GM19455 (cell line): ENCODE results near the gene YWHAG.
"Not testable (repeated sequence)": the region's sequence is repeated elsewhere in the genome, so short reads cannot be mapped to it uniquely, and the experiment has no call there.

ENCODE experiments used
- ATAC-seq: cut with Tn5 transposase; IDR thresholded peaks from one replicate; pipeline ENCODE4 v1.9.1; 2021; ENCODE audit not compliant: unreplicated experiment

Gene YWHAG

GRCh38 chr7:76349313-76349885 is 9.4 kb downstream of the YWHAG start:
- ATAC-seq: no peak

- no peak for ATAC-seq
Observed at GRCh38 chr7:76347710-76348109, 11.1 kb downstream of the YWHAG start.

GRCh38 chr7:76346778-76347177 is 12.0 kb downstream of the YWHAG start:
- no peak for ATAC-seq

- ATAC-seq: no peak
Observed at GRCh38 chr7:76346097-76346496, 12.7 kb downstream of the YWHAG start.

DNA sequence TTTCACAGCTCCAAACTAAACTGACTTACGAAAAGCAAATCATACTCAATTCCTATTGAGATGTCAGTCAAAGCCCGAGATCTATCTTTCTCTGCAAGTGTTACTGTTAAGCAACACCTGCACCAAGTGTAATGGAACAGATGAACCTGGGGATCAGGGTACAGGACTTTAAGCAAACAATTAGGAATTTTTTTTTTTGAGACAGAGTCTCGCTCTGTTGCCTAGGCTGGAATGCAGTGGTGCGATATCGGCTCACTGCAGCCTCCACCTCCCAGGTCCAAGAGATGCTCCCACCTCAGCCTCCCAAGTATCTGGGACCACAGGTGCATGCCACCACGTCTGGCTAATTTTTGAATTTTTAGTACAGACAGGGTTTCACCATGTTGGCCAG is 14.9 kb downstream of the YWHAG start:
- ATAC-seq: no peak

- ATAC-seq: no peak
Observed at GRCh38 chr7:76343294-76343930, 15.4 kb downstream of the YWHAG start.

GRCh38 chr7:76342222-76342621 is 16.6 kb downstream of the YWHAG start:
- ATAC-seq: no peak

- ATAC-seq: no peak
Observed at GRCh38 chr7:76340617-76341131, 18.1 kb downstream of the YWHAG start.

DNA sequence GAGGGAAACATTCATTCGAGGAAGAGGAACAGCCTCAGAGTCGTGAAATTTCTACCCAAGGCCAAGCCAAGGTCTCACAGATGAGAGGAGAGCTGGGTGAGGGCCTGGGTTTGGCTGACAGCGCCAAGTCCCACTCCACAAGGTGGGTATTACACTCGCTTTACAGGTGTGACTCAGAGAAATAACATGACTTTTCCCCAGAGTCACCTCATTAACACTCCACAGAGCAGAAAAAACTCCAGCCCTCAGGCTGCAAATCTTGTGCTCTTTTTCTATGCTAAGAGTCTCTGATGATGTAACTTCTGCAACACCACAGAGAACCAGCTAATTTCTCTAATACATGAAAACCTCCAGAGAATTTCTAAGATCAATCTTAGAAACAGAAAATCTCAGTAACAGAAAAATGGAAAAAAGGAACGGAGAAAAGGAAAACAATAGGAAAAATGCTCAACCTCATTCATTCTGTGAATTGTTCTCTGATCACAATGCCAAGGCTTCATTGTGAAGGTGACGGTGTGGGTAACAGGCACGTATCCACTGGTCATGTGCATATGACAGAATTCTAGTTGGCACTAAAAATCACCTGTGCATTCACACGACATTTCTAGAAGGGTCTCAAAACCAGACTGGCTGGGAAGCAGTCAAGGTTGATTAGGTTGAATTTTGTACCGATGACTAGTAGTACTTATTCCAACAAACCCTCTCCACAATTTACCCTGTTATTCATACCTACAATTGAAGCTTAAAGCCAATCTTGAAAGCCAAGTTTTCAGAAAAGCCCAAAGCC is 20.3 kb downstream of the YWHAG start:
- ATAC-seq: no peak

DNA sequence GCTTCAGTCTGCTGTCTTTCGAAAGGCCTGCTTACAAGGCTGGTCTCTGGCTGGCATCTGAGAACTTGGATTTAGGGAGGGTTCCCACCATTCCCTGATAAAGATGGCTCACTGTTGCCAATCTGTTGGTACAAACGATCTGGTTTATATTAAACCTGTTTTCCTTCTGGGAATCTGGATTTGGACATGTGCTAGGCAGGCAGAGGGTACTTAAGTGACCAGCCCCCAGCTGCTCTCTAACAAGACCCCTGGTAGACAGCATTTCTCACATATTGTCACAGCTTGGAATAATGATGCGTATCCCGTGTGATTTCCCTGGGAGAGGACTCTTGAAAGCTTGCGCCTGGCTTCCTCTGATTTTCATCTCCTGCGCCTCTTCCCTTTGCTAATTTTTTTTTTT is 21.6 kb downstream of the YWHAG start:
- no peak for ATAC-seq

- ATAC-seq: no peak
Observed at GRCh38 chr7:76336094-76336493, 22.7 kb downstream of the YWHAG start.

DNA sequence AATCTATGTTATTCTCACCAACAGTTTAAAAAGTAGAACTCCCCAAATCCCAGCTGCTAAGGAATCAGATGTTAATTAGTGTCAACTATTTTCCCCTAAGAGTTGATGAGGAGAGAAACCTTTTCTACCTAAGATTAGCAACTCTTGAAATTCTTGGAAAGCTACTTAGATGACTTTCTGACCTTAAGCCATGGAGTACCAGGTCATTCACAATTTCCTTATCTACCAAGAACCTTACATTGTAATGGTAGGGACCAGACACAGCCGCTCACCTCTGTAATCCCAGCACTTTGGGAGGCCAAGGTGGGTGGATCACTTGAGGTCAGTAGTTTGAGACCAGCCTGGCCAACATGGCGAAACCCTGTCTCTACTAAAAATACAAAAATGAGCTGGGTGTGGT is 23.4 kb downstream of the YWHAG start:
- ATAC-seq: not testable (repeated sequence)

DNA sequence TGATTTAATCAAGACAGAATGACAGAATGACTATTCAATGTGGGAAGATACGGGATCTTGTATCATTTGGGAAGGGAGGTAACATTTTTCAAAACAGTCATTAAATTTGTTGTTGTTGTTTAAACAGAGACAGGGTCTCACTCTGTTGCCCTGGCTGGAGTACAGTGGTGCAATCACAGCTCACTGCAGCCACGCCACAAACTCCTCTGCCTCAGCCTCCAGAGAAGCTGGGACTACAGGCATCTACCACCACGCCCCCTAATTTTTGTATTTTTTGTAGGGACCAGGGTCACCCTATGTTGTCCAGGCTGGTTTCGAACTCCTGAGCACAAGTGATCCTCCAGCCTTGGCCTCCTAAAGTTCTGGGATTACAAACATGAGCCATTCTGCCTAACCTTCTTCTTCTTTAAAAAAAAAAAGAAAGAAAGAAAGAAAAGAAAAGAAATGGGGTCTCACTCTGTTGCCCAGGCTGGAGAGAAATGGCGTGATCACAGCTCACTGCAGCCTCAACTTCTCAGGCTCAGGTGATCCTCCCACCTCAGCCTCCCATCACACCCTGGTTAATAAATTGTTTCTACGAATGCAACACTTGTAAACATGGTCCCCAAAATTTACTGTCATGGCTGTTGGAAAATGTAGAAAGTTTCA is 24.3 kb downstream of the YWHAG start:
- ATAC-seq: no peak

DNA sequence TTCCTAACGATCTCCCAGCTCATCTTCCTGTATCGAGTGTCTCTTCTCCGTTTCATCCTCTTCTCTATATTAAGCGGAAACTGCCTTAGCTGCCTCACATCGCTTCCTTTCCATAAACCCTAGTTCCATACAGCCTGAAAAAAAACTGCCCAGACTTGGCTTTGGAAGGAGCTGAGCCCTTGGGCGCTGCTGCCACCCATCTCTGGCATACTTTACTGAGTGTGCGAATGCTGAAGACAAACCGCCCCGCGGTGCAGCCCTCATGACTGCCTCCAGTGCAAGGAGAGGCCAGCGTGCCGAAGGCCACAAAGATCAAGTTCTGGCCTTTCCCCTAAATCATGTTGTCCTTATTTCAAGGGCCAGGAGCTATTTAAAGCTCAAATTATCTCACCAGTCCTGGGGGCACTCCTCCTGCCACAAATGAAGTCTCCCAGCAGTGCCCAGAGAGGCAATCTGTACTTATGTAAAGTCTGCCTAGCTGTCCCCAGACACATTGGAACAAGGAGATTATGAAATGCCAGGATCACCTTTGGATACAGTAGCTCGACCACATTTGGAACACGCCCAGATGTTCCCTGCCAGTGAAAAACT is 25.2 kb downstream of the YWHAG start:
- no peak for ATAC-seq

GRCh38 chr7:76332078-76332477 is 26.7 kb downstream of the YWHAG start:
- ATAC-seq: no peak

GRCh38 chr7:76330673-76331072 is 28.1 kb downstream of the YWHAG start:
- no peak for ATAC-seq

- no peak for ATAC-seq
Observed at GRCh38 chr7:76330261-76330660, 28.5 kb downstream of the YWHAG start.

DNA sequence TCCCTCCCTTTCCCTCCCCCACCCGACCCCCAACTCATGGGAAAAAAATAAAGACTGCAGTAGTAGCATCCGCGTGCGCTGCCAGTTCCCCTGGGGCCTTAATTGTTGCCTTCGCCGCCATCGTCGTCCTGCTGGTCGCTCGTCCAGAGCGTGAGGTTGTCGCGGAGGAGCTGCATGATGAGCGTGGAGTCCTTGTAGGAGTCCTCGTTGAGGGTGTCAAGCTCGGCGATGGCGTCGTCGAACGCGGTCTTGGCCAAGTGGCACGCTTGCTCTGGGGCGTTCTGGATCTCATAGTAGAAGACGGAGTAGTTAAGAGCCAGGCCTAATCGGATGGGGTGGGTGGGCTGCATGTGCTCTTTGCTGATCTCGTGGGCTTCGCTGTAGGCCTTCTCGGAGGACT is 29.3 kb downstream of the YWHAG start:
- ATAC-seq: no peak

DNA sequence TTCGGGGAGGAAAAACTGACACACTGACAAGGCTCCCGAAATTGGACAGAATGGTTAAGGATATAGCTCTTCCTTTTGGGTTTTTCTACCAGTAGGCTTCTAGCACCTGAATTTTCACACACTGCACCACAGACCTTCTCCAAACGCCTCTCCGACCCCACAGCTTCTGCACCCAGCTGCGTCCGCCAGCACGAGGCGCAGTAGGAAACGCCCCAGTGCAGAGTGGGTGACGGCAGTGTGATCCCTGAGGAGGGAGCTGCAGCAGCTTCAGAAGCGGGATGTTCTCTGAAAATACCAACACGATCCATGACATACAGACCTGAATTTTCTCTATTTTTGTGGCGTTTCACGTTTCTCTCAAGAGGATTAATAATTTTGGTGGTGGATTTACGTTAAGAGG is 30.4 kb downstream of the YWHAG start:
- no peak for ATAC-seq

DNA sequence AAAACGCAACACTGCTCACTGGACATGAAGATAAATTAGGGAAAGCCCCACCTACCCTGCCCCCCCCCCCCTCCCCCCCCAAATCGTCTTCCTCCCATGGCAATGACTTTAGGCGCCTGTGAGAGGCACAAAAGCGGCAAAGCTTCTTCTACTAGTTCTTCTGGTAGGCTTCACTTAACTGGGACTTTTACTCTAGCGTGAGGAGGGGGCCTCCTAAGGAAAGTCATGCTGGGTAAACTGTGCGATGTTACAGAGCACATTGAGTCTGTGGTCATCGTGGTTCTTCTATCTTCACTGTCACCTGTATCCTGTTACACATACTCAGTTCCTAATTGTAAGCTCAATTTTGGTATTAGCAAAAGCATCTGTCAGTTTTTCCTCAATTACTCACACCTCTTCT is 31.2 kb downstream of the YWHAG start:
- ATAC-seq: no peak

- no peak for ATAC-seq
Observed at GRCh38 chr7:76326646-76327233, 32.1 kb downstream of the YWHAG start.
